Thyroid gland (tissue), 4 donors: ENCODE results near the gene TEX48. TPM values are rescaled to one million over a fixed set of nuclear protein-coding genes. Genes with fewer than 3 reads are reported as not detected.

Experiments
- DNase-seq, 2 donors: peaks; one replicate each; pipeline ENCODE4 v3.0.0-alpha.2; 2019
- H3K27ac ChIP-seq, 3 donors: fragments of 200-600 bp; sonication (generic); 1 replicate in 2 of 3; 2 replicates in 1 of 3; pipeline ENCODE4 v1.5.1; 2016 to 2019; ENCODE audit warnings: mild to moderate bottlenecking in 1 of 3, moderate library complexity in 1 of 3
- H3K27me3 ChIP-seq: fragments of 200-600 bp; sonication (generic); one replicate; pipeline ENCODE4 v1.5.1; 2019
- H3K36me3 ChIP-seq, 2 donors: fragments of 200-600 bp; sonication (generic); one replicate each; pipeline ENCODE4 v1.5.1; 2016 to 2019
- H3K4me1 ChIP-seq, 2 donors: fragments of 200-600 bp; sonication (generic); one replicate each; pipeline ENCODE4 v1.5.1; 2017 to 2019
- H3K4me3 ChIP-seq, 3 donors: fragments of 200-600 bp; sonication (generic); replicated peaks in 1 of 3; 1 replicate in 2 of 3; 2 replicates in 1 of 3; pipeline ENCODE4 v1.5.1; 2016; ENCODE audit warnings: mild to moderate bottlenecking in 1 of 3
- H3K9me3 ChIP-seq: fragments of 200-600 bp; sonication (generic); one replicate; pipeline ENCODE4 v1.5.1; 2017
- CTCF ChIP-seq, 6 experiments: fragments of 200-600 bp in 3 of 6; fragments of 450-650 bp in 3 of 6; sonication (generic) in 3 of 6; IDR thresholded peaks; one replicate each; pipeline ENCODE4 v1.5.1; 2016 to 2019; ENCODE audit warnings: antibody characterized with exemption in 6 of 6, mild to moderate bottlenecking in 2 of 6, inconsistent platforms in 1 of 6, moderate library complexity in 1 of 6
- POLR2A ChIP-seq, 2 donors: fragments of 450-650 bp; IDR thresholded peaks; one replicate each; pipeline ENCODE4 v1.6.1; 2017; ENCODE audit warnings: antibody characterized with exemption in 2 of 2, mild to moderate bottlenecking in 2 of 2, moderate library complexity in 1 of 2
- WGBS, 2 donors: methylation state at CpG; one replicate each; pipeline ENCODE4 v1.1.5; 2017; 5-methylcytosine and 5-hydroxymethylcytosine counted together
- intact Hi-C: fragments of 100-400 bp; cut with DNase I; formaldehyde crosslinking; loops from one replicate; pipeline ENCODE4 v1.15.1; 2023
- total RNA-seq, 4 donors: library from RNA; depleted of rRNA; stranded (reverse); fragments of >200 nt; gene quantifications; one replicate each; pipeline ENCODE4 v1.2.3, GENCODE V29; 2016

TEX48 gene
- total RNA-seq, 4 donors from 2014 or later = not detected

GRCh38 chr9:114638404-114638803 is 43.6 kb downstream of the TEX48 start:
- Histone ChIP-seq H3K9me3 (no peaks in the 10 kb centered on the region), H3K27ac (no peak overlapping the region), H3K4me1 (no peaks in the 10 kb centered on the region), H3K4me3 (no peak overlapping the region), H3K36me3 (peaks cover 26 to 38% of the 10 kb centered on the region in 2 donors), H3K27me3 (no peaks in the 10 kb centered on the region)
- TF ChIP-seq CTCF (IDR thresholded peaks at IDR 0.05) (no peak), POLR2A (IDR thresholded peaks at IDR 0.05) (no peak)
- no peak for DNase-seq
- WGBS, 2 donors = 91 to 94% methylated on average over 8 of the region's 8 CpGs
- intact Hi-C loops = no loop called here

GRCh38 chr9:114634387-114634786 is 47.6 kb downstream of the TEX48 start:
- 83 to 92% methylated on average over 5 to 6 of the region's 6 CpGs for WGBS, 2 donors
- no peaks in the 10 kb centered on the region for H3K27me3 ChIP-seq
- DNase-seq = no peak
- H3K4me3 ChIP-seq = no peak overlapping the region
- no peak for TF ChIP-seq CTCF (IDR thresholded peaks at IDR 0.05)
- TF ChIP-seq POLR2A (IDR thresholded peaks at IDR 0.05) = no peak
- no peak overlapping the region for H3K27ac ChIP-seq
- intact Hi-C loops = no loop called here
- no peaks in the 10 kb centered on the region for H3K4me1 ChIP-seq
- H3K9me3 ChIP-seq = no peaks in the 10 kb centered on the region
- H3K36me3 ChIP-seq = peaks cover 12 to 36% of the 10 kb centered on the region in 2 donors

- H3K27ac ChIP-seq = no peak overlapping the region
- no peak overlapping the region for H3K4me3 ChIP-seq
- H3K36me3 ChIP-seq = peaks cover 8 to 36% of the 10 kb centered on the region in 2 donors
- no peaks in the 10 kb centered on the region for H3K9me3 ChIP-seq
- no peaks in the 10 kb centered on the region for H3K27me3 ChIP-seq
- DNase-seq = no peak
- WGBS, 2 donors = 92 to 93% methylated on average over 8 to 9 of the region's 11 CpGs
- intact Hi-C loops = no loop called here
- TF ChIP-seq CTCF (IDR thresholded peaks at IDR 0.05) (no peak), POLR2A (IDR thresholded peaks at IDR 0.05) (no peak)
- H3K4me1 ChIP-seq = no peaks in the 10 kb centered on the region
These were observed 48.4 kb downstream of the TEX48 start for GRCh38 chr9:114633438-114634089.

DNA sequence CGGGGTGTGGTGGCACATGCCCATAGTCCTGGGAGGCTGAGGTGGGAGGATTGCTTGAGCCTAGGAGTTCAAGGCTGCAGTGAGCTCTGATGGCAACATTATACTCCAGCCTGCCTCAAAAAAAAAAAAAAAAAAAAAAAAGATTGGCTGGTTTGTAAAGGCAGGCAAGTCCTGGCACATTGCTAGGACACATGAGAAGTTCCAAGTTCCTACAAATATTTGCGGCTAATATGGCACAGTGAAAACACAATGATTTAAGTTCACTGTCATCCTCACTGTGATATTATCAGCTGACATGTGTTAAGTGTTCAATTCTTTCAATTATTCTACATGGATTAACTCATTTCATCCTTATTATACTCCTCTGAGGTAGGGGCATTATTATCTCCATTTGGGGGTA is 50.8 kb downstream of the TEX48 start:
- Histone ChIP-seq H3K9me3 (no peaks in the 10 kb centered on the region), H3K4me3 (no peak overlapping the region), H3K27me3 (no peaks in the 10 kb centered on the region), H3K4me1 (no peaks in the 10 kb centered on the region), H3K36me3 (peaks cover 16 to 48% of the 10 kb centered on the region in 2 donors), H3K27ac (no peak overlapping the region)
- intact Hi-C loops = no loop called here
- whole genome bisulfite sequencing, 2 donors = 42 to 58% methylated on average over 2 of the region's 2 CpGs
- TF ChIP-seq POLR2A (IDR thresholded peaks at IDR 0.05) = no peak
- TF ChIP-seq CTCF (IDR thresholded peaks at IDR 0.05) = no peak
- no peak for DNase-seq

GRCh38 chr9:114629563-114630090 is 52.4 kb downstream of the TEX48 start:
- no peak overlapping the region for H3K4me3 ChIP-seq
- no peaks in the 10 kb centered on the region for H3K4me1 ChIP-seq
- no peaks in the 10 kb centered on the region for H3K27me3 ChIP-seq
- no peaks in the 10 kb centered on the region for H3K9me3 ChIP-seq
- TF ChIP-seq CTCF (IDR thresholded peaks at IDR 0.05) = no peak
- no peak for TF ChIP-seq POLR2A (IDR thresholded peaks at IDR 0.05)
- DNase-seq = no peak
- 88% methylated on average over 7 of the region's 7 CpGs for WGBS, 2 donors
- no peak overlapping the region for H3K27ac ChIP-seq
- peaks cover 16 to 46% of the 10 kb centered on the region in 2 donors for H3K36me3 ChIP-seq
- intact Hi-C loops = no loop called here
